DND-41 (cell line): ENCODE results near the gene EEIG1.

Experiments
- ATAC-seq: fragments of 200-7000 bp; cut with Tn5 transposase; 3 replicates; pipeline ENCODE4 v1.9.1; 2021; ENCODE audit warnings: low read depth; ENCODE audit not compliant: insufficient read depth
- DNase-seq: peaks from one replicate; pipeline ENCODE4 v3.0.0-alpha.2; 2020
- H2AFZ ChIP-seq: 2 replicates; pipeline ENCODE4 v1.6.0; 2012; ENCODE audit warnings: low read depth, low read length
- H3K27ac ChIP-seq: 2 replicates; pipeline ENCODE4 v1.5.1; 2012; ENCODE audit warnings: low read length, inconsistent platforms
- H3K27me3 ChIP-seq: fragments of 200-600 bp; sonication (generic); 2 replicates; pipeline ENCODE4 v1.6.0; 2012; ENCODE audit warnings: low read length, mild to moderate bottlenecking, inconsistent platforms; ENCODE audit not compliant: insufficient read depth, poor library complexity
- H3K36me3 ChIP-seq: 2 replicates; pipeline ENCODE4 v1.5.1; 2012; ENCODE audit warnings: low read length, inconsistent platforms; ENCODE audit not compliant: insufficient read depth
- H3K4me1 ChIP-seq: 2 replicates; pipeline ENCODE4 v1.5.1; 2012; ENCODE audit warnings: mild to moderate bottlenecking, low read length; ENCODE audit not compliant: insufficient read depth
- H3K4me2 ChIP-seq: 2 replicates; pipeline ENCODE4 v1.6.0; 2012; ENCODE audit warnings: mild to moderate bottlenecking, moderate library complexity, low read length, inconsistent platforms; ENCODE audit not compliant: insufficient read depth
- H3K4me3 ChIP-seq, 2 experiments: fragments of 200-600 bp in 1 of 2; shearing (Covaris generic) in 1 of 2; 2 replicates each; pipeline ENCODE4 v1.5.1; 2012 to 2016; ENCODE audit warnings: inconsistent platforms in 2 of 2, low read length in 2 of 2, mild to moderate bottlenecking in 2 of 2, low read depth in 1 of 2, moderate library complexity in 1 of 2
- H3K79me2 ChIP-seq: 2 replicates; pipeline ENCODE4 v1.6.0; 2012; ENCODE audit warnings: low read length, inconsistent platforms; ENCODE audit not compliant: insufficient read depth
- H3K9ac ChIP-seq: 2 replicates; pipeline ENCODE4 v1.6.0; 2012; ENCODE audit warnings: low read depth, mild to moderate bottlenecking, inconsistent platforms, low read length, moderate library complexity
- H3K9me3 ChIP-seq: 2 replicates; pipeline ENCODE4 v1.5.1; 2012; ENCODE audit warnings: low read length, moderate library complexity, mild to moderate bottlenecking, inconsistent platforms; ENCODE audit not compliant: insufficient read depth, severe bottlenecking
- H4K20me1 ChIP-seq: 2 replicates; pipeline ENCODE4 v1.6.0; 2012; ENCODE audit warnings: low read length; ENCODE audit not compliant: insufficient read depth
- EZH2 ChIP-seq: IDR thresholded peaks from 3 replicates; pipeline ENCODE4 v1.6.1; 2012; ENCODE audit warnings: borderline replicate concordance, low read depth, mild to moderate bottlenecking, moderate library complexity, low read length, inconsistent platforms; ENCODE audit not compliant: severe bottlenecking
- TF ChIP-seq, protein P1 (sequence below): IDR thresholded peaks from 2 replicates; pipeline ENCODE4 v1.5.1; 2012; ENCODE audit warnings: borderline replicate concordance, low read length, moderate library complexity, mild to moderate bottlenecking; ENCODE audit not compliant: poor library complexity, severe bottlenecking; ENCODE audit errors: extremely low read depth

EEIG1 gene

DNA sequence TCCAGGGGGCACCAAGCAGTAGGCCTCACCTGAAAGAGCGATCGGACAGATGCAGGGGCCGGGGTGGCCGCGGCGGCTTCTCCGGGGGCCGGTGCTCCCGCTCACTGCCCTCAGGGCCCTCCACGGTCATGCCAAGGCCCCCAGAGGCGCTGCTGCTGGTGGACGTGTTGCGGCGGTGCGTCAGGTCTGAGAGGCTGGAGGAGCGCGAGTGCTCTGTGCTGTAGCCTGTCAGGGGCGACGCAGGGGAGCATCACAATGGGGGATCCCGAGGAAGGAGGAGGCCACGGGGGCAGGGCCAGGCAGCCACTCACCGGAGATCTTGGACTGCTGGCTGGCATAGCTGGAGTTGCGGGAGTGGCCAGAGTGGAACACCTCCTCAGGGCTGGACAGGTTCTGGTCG, 35.5 kb downstream of the EEIG1 start:
- H3K36me3 ChIP-seq: peaks cover 22% of the 10 kb centered on the region; the same call in 1 of the 2 replicates
- H3K4me3 ChIP-seq: no peak overlapping the region
- no peaks in the 10 kb centered on the region for H3K79me2 ChIP-seq
- DNase-seq (no peak), ATAC-seq (no peak)
- no peak overlapping the region for H3K9ac ChIP-seq
- H3K27ac ChIP-seq: no peak overlapping the region
- H3K4me2 ChIP-seq: no peak overlapping the region
- no peaks in the 10 kb centered on the region; the same call in 1 of the 2 replicates for H4K20me1 ChIP-seq
- TF ChIP-seq EZH2: no peak
- H3K27me3 ChIP-seq: no peaks in the 10 kb centered on the region
- no peaks in the 10 kb centered on the region for H3K9me3 ChIP-seq
- no peak overlapping the region for H2AFZ ChIP-seq
- peaks cover 6% of the 10 kb centered on the region; the same call in 1 of the 2 replicates for H3K4me1 ChIP-seq

DNA sequence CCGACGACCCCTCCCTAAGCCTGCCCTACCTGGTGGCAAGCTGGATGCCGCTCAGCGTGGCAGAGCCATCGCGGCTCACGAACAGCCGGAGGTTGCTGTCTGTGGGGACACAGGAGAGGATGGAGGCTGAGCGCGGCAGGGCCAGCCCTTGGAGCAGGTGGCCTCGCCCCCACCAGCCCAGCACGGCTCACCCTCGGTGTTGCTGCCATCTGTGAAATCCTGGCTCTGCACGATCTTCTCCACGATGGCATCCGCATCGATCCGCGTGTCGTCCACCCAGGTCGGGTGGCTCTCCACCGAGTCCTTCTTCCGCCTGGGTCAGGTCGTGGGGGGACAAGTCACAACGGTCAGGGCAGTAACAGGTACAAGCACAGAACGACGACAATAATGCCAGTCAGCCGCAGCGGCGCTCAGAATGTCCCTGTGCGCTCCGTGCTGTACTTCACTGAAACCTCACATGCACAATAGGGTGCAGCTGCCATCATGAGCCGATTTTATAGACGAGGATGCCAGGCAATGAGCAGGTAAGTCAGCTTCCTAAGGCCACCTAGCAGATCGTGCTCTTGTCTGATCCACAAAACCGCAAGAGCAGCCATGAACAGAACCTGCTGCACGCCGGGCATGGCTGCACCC, 36.1 kb downstream of the EEIG1 start:
- Histone ChIP-seq H3K4me2 (no peak overlapping the region), H3K4me3 (no peak overlapping the region), H3K9ac (no peak overlapping the region), H3K27me3 (no peaks in the 10 kb centered on the region), H3K9me3 (no peaks in the 10 kb centered on the region), H3K27ac (no peak overlapping the region), H4K20me1 (no peaks in the 10 kb centered on the region; the same call in 1 of the 2 replicates), H3K4me1 (peaks cover 6% of the 10 kb centered on the region; the same call in 1 of the 2 replicates), H3K36me3 (peaks cover 22% of the 10 kb centered on the region; the same call in 1 of the 2 replicates), H3K79me2 (no peaks in the 10 kb centered on the region), H2AFZ (no peak overlapping the region)
- TF ChIP-seq, protein P1, sequence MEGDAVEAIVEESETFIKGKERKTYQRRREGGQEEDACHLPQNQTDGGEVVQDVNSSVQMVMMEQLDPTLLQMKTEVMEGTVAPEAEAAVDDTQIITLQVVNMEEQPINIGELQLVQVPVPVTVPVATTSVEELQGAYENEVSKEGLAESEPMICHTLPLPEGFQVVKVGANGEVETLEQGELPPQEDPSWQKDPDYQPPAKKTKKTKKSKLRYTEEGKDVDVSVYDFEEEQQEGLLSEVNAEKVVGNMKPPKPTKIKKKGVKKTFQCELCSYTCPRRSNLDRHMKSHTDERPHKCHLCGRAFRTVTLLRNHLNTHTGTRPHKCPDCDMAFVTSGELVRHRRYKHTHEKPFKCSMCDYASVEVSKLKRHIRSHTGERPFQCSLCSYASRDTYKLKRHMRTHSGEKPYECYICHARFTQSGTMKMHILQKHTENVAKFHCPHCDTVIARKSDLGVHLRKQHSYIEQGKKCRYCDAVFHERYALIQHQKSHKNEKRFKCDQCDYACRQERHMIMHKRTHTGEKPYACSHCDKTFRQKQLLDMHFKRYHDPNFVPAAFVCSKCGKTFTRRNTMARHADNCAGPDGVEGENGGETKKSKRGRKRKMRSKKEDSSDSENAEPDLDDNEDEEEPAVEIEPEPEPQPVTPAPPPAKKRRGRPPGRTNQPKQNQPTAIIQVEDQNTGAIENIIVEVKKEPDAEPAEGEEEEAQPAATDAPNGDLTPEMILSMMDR: no peak
- no peak for TF ChIP-seq EZH2
- DNase-seq: no peak
- no peak for ATAC-seq

- TF ChIP-seq, protein P1: peak; percentile 83
- TF ChIP-seq EZH2: no peak
- Histone ChIP-seq H3K9me3 (no peaks in the 10 kb centered on the region), H3K4me1 (peaks cover 6% of the 10 kb centered on the region; the same call in 1 of the 2 replicates), H4K20me1 (no peaks in the 10 kb centered on the region; the same call in 1 of the 2 replicates), H3K4me2 (no peak overlapping the region), H2AFZ (no peak overlapping the region), H3K79me2 (no peaks in the 10 kb centered on the region), H3K27me3 (no peaks in the 10 kb centered on the region), H3K9ac (no peak overlapping the region), H3K27ac (peak overlapping the region; percentile 50; the same call in 1 of the 2 replicates), H3K4me3 (no peak overlapping the region), H3K36me3 (peaks cover 22% of the 10 kb centered on the region; the same call in 1 of the 2 replicates)
- peak; percentile 91 for ATAC-seq
- DNase-seq: peak; percentile 83
Measured at GRCh38 chr9:127943731-127944144, 37.1 kb downstream of the EEIG1 start.

GRCh38 chr9:127943011-127943662, 37.7 kb downstream of the EEIG1 start:
- Histone ChIP-seq H3K4me3 (no peak overlapping the region), H3K4me1 (peaks cover 9% of the 10 kb centered on the region), H3K27me3 (no peaks in the 10 kb centered on the region), H3K36me3 (peaks cover 22% of the 10 kb centered on the region; the same call in 1 of the 2 replicates), H3K79me2 (no peaks in the 10 kb centered on the region), H3K4me2 (no peak overlapping the region), H2AFZ (no peak overlapping the region), H4K20me1 (no peaks in the 10 kb centered on the region), H3K27ac (no peak overlapping the region), H3K9ac (no peak overlapping the region), H3K9me3 (no peaks in the 10 kb centered on the region)
- DNase-seq (no peak), ATAC-seq (no peak; the same call in 2 of the 3 replicates)
- no peak for TF ChIP-seq EZH2
- TF ChIP-seq, protein P1: no peak
